ENCODE data around the gene E4F1.

Gene E4F1

GRCh38 chr16:2210386-2211365 lies 12.7 kb upstream of the E4F1 start, which contains the start of gene BRICD5:
Gene BRICD5, minus strand, starts transcription at chr16:2210863. Its CDS starts 30 bp downstream, at chr16:2210833.
- no peak for DNase-seq (ENCODE audit: low spot score)
- Histone ChIP-seq H3K4me3 (no peak within 1 kb of the TSS), H3K27ac (no peak within 1 kb of the TSS)
- no peak for TF ChIP-seq CTCF (IDR thresholded peaks at IDR 0.05)

- no peak overlapping the region for H3K27ac ChIP-seq
- DNase-seq (ENCODE audit: low spot score), result no peak
- no peak for TF ChIP-seq CTCF (IDR thresholded peaks at IDR 0.05)
- no peak overlapping the region for H3K4me3 ChIP-seq
Observed at GRCh38 chr16:2211923-2212347, 11.5 kb upstream of the E4F1 start.

GRCh38 chr16:2212362-2213324 lies 10.7 kb upstream of the E4F1 start:
- DNase-seq (ENCODE audit: low spot score), result no peak
- no peak for TF ChIP-seq CTCF (IDR thresholded peaks at IDR 0.05)
- peak overlapping the region; percentile 87 for H3K4me3 ChIP-seq
- no peak overlapping the region for H3K27ac ChIP-seq

GRCh38 chr16:2213817-2214718 lies 9.3 kb upstream of the E4F1 start:
- peak overlapping the region; percentile 87 for H3K4me3 ChIP-seq
- DNase-seq (ENCODE audit: low spot score), result no peak
- TF ChIP-seq CTCF (IDR thresholded peaks at IDR 0.05), result no peak
- H3K27ac ChIP-seq, result peak overlapping the region; percentile 57 to 93

- H3K27ac ChIP-seq, result peak within 1 kb of the TSS; percentile 66 to 93
- no peak for TF ChIP-seq CTCF (IDR thresholded peaks at IDR 0.05)
- H3K4me3 ChIP-seq, result peak within 1 kb of the TSS; percentile 87
- no peak for DNase-seq (ENCODE audit: low spot score)
Observed at GRCh38 chr16:2214719-2214968, 8.7 kb upstream of the E4F1 start, which contains the start of gene PGP. Gene PGP, minus strand, starts transcription at chr16:2214840. Its CDS starts 63 bp downstream, at chr16:2214777.

- Histone ChIP-seq H3K4me3 (no peak overlapping the region), H3K27ac (no peak overlapping the region)
- TF ChIP-seq CTCF (IDR thresholded peaks at IDR 0.05), result no peak
- DNase-seq (ENCODE audit: low spot score), result no peak
Observed at GRCh38 chr16:2216330-2216729, 7.1 kb upstream of the E4F1 start.

Data from coronary artery (tissue), 2 donors.